Smooth muscle cell (in vitro differentiated cells): ENCODE measurements around the gene PEX12. TPM values are rescaled to one million over a fixed set of nuclear protein-coding genes. Genes with fewer than 3 reads are reported as not detected.
A peak's percentile ranks its signal among the peaks of the same experiment; 100 is the strongest.

Experiments used
- DNase-seq: peaks from one replicate; lab custom pipeline; 2025; ENCODE audit not compliant: unreplicated experiment; lab: John Stamatoyannopoulos, UW
- H2AFZ ChIP-seq: fragments of 200-600 bp; sonication (generic); 2 replicates; pipeline ENCODE4 v1.6.0; 2016; ENCODE audit warnings: antibody characterized with exemption, low read depth, mild to moderate bottlenecking
- H3F3A ChIP-seq: fragments of 200-600 bp; sonication (generic); 2 replicates; pipeline ENCODE4 v1.6.0; 2017; ENCODE audit warnings: antibody characterized with exemption, low read depth
- H3K27ac ChIP-seq: fragments of 200-600 bp; sonication (generic); 2 replicates; pipeline ENCODE4 v1.5.1; 2016; ENCODE audit warnings: low read depth, mild to moderate bottlenecking
- H3K27me3 ChIP-seq: fragments of 200-600 bp; sonication (generic); 2 replicates; pipeline ENCODE4 v1.6.1; 2016; ENCODE audit warnings: low read depth, mild to moderate bottlenecking
- H3K36me3 ChIP-seq: fragments of 200-600 bp; sonication (generic); 2 replicates; pipeline ENCODE4 v1.5.1; 2016; ENCODE audit warnings: low read depth
- H3K4me1 ChIP-seq: fragments of 200-600 bp; sonication (generic); 2 replicates; pipeline ENCODE4 v1.5.1; 2016; ENCODE audit warnings: low read depth
- H3K4me2 ChIP-seq: fragments of 200-600 bp; sonication (generic); 2 replicates; pipeline ENCODE4 v1.6.0; 2016; ENCODE audit warnings: mild to moderate bottlenecking
- H3K4me3 ChIP-seq: fragments of 200-600 bp; sonication (generic); 2 replicates; pipeline ENCODE4 v1.5.1; 2016; ENCODE audit warnings: mild to moderate bottlenecking
- H3K79me2 ChIP-seq: fragments of 200-600 bp; sonication (generic); 2 replicates; pipeline ENCODE4 v1.6.0; 2016; ENCODE audit warnings: low read depth, mild to moderate bottlenecking
- H3K9ac ChIP-seq: fragments of 200-600 bp; sonication (generic); 2 replicates; pipeline ENCODE4 v1.6.0; 2016; ENCODE audit warnings: low read depth
- H3K9me3 ChIP-seq: fragments of 200-600 bp; sonication (generic); replicated peaks from 2 replicates; pipeline ENCODE4 v1.5.1; 2016; ENCODE audit warnings: low read depth
- H4K20me1 ChIP-seq: fragments of 200-600 bp; sonication (generic); 2 replicates; pipeline ENCODE4 v1.6.0; 2016; ENCODE audit warnings: low read depth
- CTCF ChIP-seq: fragments of 200-600 bp; sonication (generic); IDR thresholded peaks from 2 replicates; pipeline ENCODE4 v1.5.1; 2017; ENCODE audit warnings: borderline replicate concordance, mild to moderate bottlenecking, antibody characterized with exemption; ENCODE audit not compliant: insufficient read depth, poor library complexity, severe bottlenecking
- WGBS: methylation state at CpG from one replicate; pipeline ENCODE4 v1.1.7; 2016; ENCODE audit warnings: low lambda C conversion rate; 5-methylcytosine and 5-hydroxymethylcytosine counted together
- polyA plus RNA-seq: library from polyadenylated mRNA; unstranded; fragments of >200 nt; fragmentation: Nextera tagmentation; extraction: Ambion mirVana; gene quantifications from 2 replicates; pipeline ENCODE4 v1.2.1, GENCODE V29; 2016
- total RNA-seq: library from RNA; depleted of rRNA; stranded (reverse); fragments of >200 nt; gene quantifications from 2 replicates; pipeline ENCODE4 v1.2.3, GENCODE V29; 2014

Gene PEX12
- total and polyA plus RNA-seq, 2 experiments from 2014 or later = 2.8 to 8.6 TPM

- Histone ChIP-seq H2AFZ (no peak overlapping the region), H3K4me3 (no peak overlapping the region), H3K36me3 (no peaks in the 10 kb centered on the region), H3K27ac (no peak overlapping the region), H3F3A (peaks cover 2% of the 10 kb centered on the region), H3K4me2 (no peak overlapping the region), H3K9ac (no peak overlapping the region), H3K9me3 (no peaks in the 10 kb centered on the region), H3K79me2 (peaks cover 18% of the 10 kb centered on the region), H3K27me3 (peaks cover 8% of the 10 kb centered on the region), H4K20me1 (peaks cover 9% of the 10 kb centered on the region), H3K4me1 (peaks cover 16% of the 10 kb centered on the region)
- no peak for DNase-seq
- WGBS = 96% methylated on average over 1 of the region's 1 CpG
- TF ChIP-seq CTCF = no peak
These were observed 5.7 kb upstream of the PEX12 start for GRCh38 chr17:35584061-35584460.

GRCh38 chr17:35578929-35579432, 610 bp upstream of the PEX12 start:
- H3K27ac ChIP-seq = peak overlapping the region; percentile 56

GRCh38 chr17:35577830-35578196, 558 bp downstream of the PEX12 start:
- peaks cover 7% of the 10 kb centered on the region for H3K4me1 ChIP-seq
- peak overlapping the region; percentile 56 for H3K27ac ChIP-seq
- peak overlapping the region; percentile 68 for H3K4me3 ChIP-seq
- no peak for TF ChIP-seq CTCF
- H3K79me2 ChIP-seq = no peaks in the 10 kb centered on the region
- H3K4me2 ChIP-seq = peak overlapping the region; percentile 96
- H4K20me1 ChIP-seq = no peaks in the 10 kb centered on the region
- no peaks in the 10 kb centered on the region for H3K9me3 ChIP-seq
- H2AFZ ChIP-seq = peak overlapping the region; percentile 88
- no peaks in the 10 kb centered on the region for H3K36me3 ChIP-seq
- H3F3A ChIP-seq = peaks cover 12% of the 10 kb centered on the region
- peak overlapping the region; percentile 57 for H3K9ac ChIP-seq
- WGBS = 19% methylated on average over 8 of the region's 8 CpGs
- no peaks in the 10 kb centered on the region for H3K27me3 ChIP-seq
- no peak for DNase-seq

More at GRCh38 chr17:35578929-35579432, 610 bp upstream of the PEX12 start:
- no peaks in the 10 kb centered on the region for H3K9me3 ChIP-seq
- 13% methylated on average over 11 of the region's 11 CpGs for WGBS
- H3K4me1 ChIP-seq = peaks cover 7% of the 10 kb centered on the region
- peaks cover 5% of the 10 kb centered on the region for H3F3A ChIP-seq
- no peaks in the 10 kb centered on the region for H4K20me1 ChIP-seq
- peak overlapping the region; percentile 96 for H3K4me2 ChIP-seq
- H3K27me3 ChIP-seq = peaks cover 5% of the 10 kb centered on the region
- H3K79me2 ChIP-seq = no peaks in the 10 kb centered on the region
- H3K9ac ChIP-seq = peak overlapping the region; percentile 57
- peak overlapping the region; percentile 68 for H3K4me3 ChIP-seq
- no peaks in the 10 kb centered on the region for H3K36me3 ChIP-seq
- no peak for DNase-seq
- no peak for TF ChIP-seq CTCF
- H2AFZ ChIP-seq = peak overlapping the region; percentile 88

GRCh38 chr17:35575759-35576158, 2.6 kb downstream of the PEX12 start:
- Histone ChIP-seq H3K27me3 (no peaks in the 10 kb centered on the region), H3K4me2 (no peak overlapping the region), H3K36me3 (no peaks in the 10 kb centered on the region), H4K20me1 (no peaks in the 10 kb centered on the region), H3K79me2 (peaks cover 14% of the 10 kb centered on the region), H3F3A (peaks cover 12% of the 10 kb centered on the region), H3K9ac (no peak overlapping the region), H3K27ac (no peak overlapping the region), H3K9me3 (no peaks in the 10 kb centered on the region), H2AFZ (no peak overlapping the region), H3K4me1 (peaks cover 7% of the 10 kb centered on the region), H3K4me3 (no peak overlapping the region)
- 91% methylated on average over 3 of the region's 3 CpGs for WGBS
- DNase-seq = no peak
- no peak for TF ChIP-seq CTCF
